Measurements from ENCODE around the gene ARHGEF11.

- TF ChIP-seq EZH2 (IDR thresholded peaks at IDR 0.05; ENCODE audit: borderline replicate concordance, low read depth, low read length, severe bottlenecking) = no peak
- no peak for TF ChIP-seq CTCF (IDR thresholded peaks at IDR 0.05; ENCODE audit: borderline replicate concordance, extremely low read depth, low read length, poor library complexity, severe bottlenecking)
Measured at GRCh38 chr1:156993426-156994147, 52.0 kb downstream of the ARHGEF11 start.

Data from DND-41 (cell line).